Osteocyte (in vitro differentiated cells): ENCODE measurements around the gene FBXO48. TPM values are rescaled to one million over a fixed set of nuclear protein-coding genes. Genes with fewer than 3 reads are reported as not detected.
A peak's percentile ranks its signal among the peaks of the same experiment; 100 is the strongest.
"Not testable (repeated sequence)": the region's sequence is repeated elsewhere in the genome, so short reads cannot be mapped to it uniquely, and the experiment has no call there.

Experiments used
- DNase-seq: peaks from one replicate; pipeline ENCODE4 v3.0.0; 2021; ENCODE audit warnings: mixed read lengths; ENCODE audit not compliant: unreplicated experiment; ENCODE audit errors: extremely low spot score
- H3K27ac Mint-ChIP-seq: one replicate; pipeline ENCODE4 v1.8.0; 2021; ENCODE audit warnings: mild to moderate bottlenecking, mixed read lengths; ENCODE audit not compliant: unreplicated experiment
- H3K27me3 Mint-ChIP-seq: one replicate; pipeline ENCODE4 v1.8.0; 2021; ENCODE audit warnings: mixed read lengths; ENCODE audit not compliant: unreplicated experiment
- H3K36me3 Mint-ChIP-seq: one replicate; pipeline ENCODE4 v1.8.0; 2021; ENCODE audit warnings: mixed read lengths; ENCODE audit not compliant: unreplicated experiment
- H3K4me1 Mint-ChIP-seq: one replicate; pipeline ENCODE4 v1.8.0; 2021; ENCODE audit warnings: mixed read lengths; ENCODE audit not compliant: unreplicated experiment
- H3K4me3 Mint-ChIP-seq: one replicate; pipeline ENCODE4 v1.8.0; 2021; ENCODE audit warnings: mild to moderate bottlenecking, moderate library complexity, mixed read lengths; ENCODE audit not compliant: unreplicated experiment
- H3K9me3 Mint-ChIP-seq: one replicate; pipeline ENCODE4 v1.8.0; 2021; ENCODE audit warnings: mixed read lengths; ENCODE audit not compliant: unreplicated experiment
- total RNA-seq: library from RNA; stranded (reverse); gene quantifications from 2 replicates; pipeline ENCODE4 v1.2.1, GENCODE V29; 2021
- TF ChIP-seq, protein P1 (sequence below): fragments of 200-600 bp; sonication (generic); IDR thresholded peaks from 2 replicates; pipeline ENCODE4 v1.5.0; 2021; ENCODE audit warnings: antibody characterized with exemption, mild to moderate bottlenecking, moderate library complexity

The FBXO48 gene
- total RNA-seq, 1 donor from 2014 or later: 0.81 TPM

DNA sequence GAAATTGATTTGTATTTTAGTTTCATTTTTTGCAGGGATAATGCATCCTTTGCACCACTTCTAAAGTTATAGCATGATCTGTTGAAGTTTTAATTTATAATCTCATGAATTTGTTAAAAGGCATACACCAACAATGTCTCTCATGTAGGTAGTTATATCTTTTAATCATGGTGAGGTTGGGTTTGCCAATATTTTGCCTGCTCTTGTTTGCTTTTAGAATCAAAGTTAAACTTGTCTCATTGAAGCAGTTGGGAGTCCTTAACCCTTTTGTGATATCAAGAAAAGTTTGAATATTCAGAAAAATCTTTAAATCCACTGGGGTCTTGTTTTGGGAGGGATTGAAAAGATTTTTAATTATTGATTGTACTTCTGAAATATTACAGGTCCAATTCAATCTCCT is 32.0 kb upstream of the FBXO48 start:
- peaks cover 11% of the 10 kb centered on the region for H3K36me3 Mint-ChIP-seq
- H3K27me3 Mint-ChIP-seq: no peaks in the 10 kb centered on the region
- H3K4me1 Mint-ChIP-seq: no peaks in the 10 kb centered on the region
- no peak overlapping the region for H3K27ac Mint-ChIP-seq
- no peak overlapping the region for H3K4me3 Mint-ChIP-seq
- no peak for DNase-seq
- TF ChIP-seq, protein P1, sequence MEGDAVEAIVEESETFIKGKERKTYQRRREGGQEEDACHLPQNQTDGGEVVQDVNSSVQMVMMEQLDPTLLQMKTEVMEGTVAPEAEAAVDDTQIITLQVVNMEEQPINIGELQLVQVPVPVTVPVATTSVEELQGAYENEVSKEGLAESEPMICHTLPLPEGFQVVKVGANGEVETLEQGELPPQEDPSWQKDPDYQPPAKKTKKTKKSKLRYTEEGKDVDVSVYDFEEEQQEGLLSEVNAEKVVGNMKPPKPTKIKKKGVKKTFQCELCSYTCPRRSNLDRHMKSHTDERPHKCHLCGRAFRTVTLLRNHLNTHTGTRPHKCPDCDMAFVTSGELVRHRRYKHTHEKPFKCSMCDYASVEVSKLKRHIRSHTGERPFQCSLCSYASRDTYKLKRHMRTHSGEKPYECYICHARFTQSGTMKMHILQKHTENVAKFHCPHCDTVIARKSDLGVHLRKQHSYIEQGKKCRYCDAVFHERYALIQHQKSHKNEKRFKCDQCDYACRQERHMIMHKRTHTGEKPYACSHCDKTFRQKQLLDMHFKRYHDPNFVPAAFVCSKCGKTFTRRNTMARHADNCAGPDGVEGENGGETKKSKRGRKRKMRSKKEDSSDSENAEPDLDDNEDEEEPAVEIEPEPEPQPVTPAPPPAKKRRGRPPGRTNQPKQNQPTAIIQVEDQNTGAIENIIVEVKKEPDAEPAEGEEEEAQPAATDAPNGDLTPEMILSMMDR: no peak
- H3K9me3 Mint-ChIP-seq: peaks cover 6% of the 10 kb centered on the region

DNA sequence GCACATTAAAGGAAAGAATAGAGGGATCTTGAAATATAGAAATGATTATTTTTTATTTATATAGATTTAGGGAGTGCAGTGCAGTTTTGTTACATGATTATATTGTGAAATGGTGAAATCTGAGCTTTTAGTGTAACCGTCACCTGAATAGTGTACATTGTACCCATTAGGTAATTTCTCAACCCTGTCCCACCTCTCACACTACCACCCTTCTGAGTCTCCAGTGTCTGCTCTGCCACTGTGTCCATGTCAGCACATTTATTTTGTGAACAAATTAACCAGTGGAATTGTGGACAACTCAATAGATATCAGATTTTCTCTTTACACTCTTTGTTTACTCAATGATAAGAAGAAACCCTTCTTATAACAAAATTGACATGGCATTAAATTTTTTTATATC is 24.5 kb upstream of the FBXO48 start:
- Mint-ChIP-seq H3K27ac (no peak overlapping the region), H3K9me3 (peaks cover 4% of the 10 kb centered on the region), H3K36me3 (peaks cover 9% of the 10 kb centered on the region), H3K27me3 (no peaks in the 10 kb centered on the region), H3K4me3 (no peak overlapping the region), H3K4me1 (peaks cover 3% of the 10 kb centered on the region)
- TF ChIP-seq, protein P1: no peak
- DNase-seq: no peak

DNA sequence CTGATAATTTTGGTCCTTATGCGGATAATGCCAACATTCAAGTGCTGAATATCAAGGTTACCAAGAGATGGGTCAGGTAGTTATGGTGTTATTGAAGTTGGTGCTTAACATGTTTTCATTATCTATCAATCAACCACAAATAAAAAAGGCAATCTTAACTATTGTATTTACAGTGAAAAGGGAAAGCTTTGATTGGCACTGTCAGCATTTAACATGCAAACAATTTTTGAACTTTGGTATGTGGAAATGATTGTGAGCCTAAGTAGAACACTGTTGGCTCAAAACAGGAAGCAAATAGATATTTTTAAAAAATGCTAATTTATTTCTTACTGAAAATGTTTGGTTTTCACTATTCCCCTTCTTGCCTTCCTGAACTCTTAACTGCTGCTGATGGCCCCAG is 22.2 kb upstream of the FBXO48 start:
- H3K4me3 Mint-ChIP-seq: no peak overlapping the region
- no peaks in the 10 kb centered on the region for H3K27me3 Mint-ChIP-seq
- peaks cover 1% of the 10 kb centered on the region for H3K36me3 Mint-ChIP-seq
- TF ChIP-seq, protein P1: no peak
- peaks cover 3% of the 10 kb centered on the region for H3K4me1 Mint-ChIP-seq
- H3K27ac Mint-ChIP-seq: no peak overlapping the region
- peaks cover 3% of the 10 kb centered on the region for H3K9me3 Mint-ChIP-seq
- DNase-seq: no peak

DNA sequence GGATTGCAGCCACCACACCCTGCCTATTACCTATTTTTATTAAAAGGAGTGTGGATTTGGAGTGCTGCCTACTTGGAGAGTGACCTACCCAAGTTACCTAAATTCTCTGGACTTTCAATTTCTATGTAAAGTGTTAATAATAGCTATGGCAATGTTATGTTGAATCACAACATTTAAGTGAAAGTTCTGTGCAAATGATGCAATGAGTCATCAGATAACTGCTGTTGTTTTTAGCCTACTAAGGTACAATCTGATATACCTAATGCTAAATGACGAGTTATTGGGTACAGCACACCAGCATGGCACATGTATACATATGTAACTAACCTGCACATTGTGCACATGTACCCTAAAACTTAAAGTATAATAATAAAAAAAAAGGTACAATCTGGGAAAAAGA is 21.5 kb upstream of the FBXO48 start:
- H3K4me1 Mint-ChIP-seq, H3K9me3 Mint-ChIP-seq, H3K36me3 Mint-ChIP-seq, H3K4me3 Mint-ChIP-seq, H3K27ac Mint-ChIP-seq, H3K27me3 Mint-ChIP-seq, DNase-seq: not testable (repeated sequence)

DNA sequence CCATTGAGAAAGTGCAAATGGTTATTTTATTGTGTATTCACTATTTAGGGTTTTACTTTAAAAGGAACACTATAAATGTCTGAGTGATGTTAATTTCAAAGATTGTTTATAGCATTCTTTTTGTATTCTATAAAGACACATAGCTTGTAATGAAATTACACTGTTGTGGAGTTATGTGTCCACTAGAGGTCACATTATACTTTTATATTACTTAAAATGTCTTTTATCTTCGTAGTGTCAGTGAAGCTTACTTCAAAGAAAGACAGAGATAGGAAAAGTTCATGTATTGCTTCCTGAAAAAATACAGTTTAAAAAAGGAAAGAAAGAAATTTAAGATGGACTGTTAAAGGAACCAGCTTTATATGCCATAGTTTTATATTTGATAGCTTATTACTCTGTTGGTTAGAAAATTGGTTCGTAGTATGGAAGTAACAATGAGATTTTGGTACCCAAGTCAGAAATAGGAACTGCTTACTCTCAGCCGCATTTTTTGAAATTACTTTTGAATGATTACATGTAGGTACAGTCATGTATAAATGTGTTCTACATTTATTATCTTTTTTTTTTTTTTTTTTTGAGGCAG is 20.8 kb upstream of the FBXO48 start:
- no peak overlapping the region for H3K27ac Mint-ChIP-seq
- TF ChIP-seq, protein P1: peak; percentile 61
- no peak for DNase-seq
- H3K27me3 Mint-ChIP-seq: no peaks in the 10 kb centered on the region
- no peaks in the 10 kb centered on the region for H3K36me3 Mint-ChIP-seq
- H3K9me3 Mint-ChIP-seq: no peaks in the 10 kb centered on the region
- peaks cover 3% of the 10 kb centered on the region for H3K4me1 Mint-ChIP-seq
- no peak overlapping the region for H3K4me3 Mint-ChIP-seq

DNA sequence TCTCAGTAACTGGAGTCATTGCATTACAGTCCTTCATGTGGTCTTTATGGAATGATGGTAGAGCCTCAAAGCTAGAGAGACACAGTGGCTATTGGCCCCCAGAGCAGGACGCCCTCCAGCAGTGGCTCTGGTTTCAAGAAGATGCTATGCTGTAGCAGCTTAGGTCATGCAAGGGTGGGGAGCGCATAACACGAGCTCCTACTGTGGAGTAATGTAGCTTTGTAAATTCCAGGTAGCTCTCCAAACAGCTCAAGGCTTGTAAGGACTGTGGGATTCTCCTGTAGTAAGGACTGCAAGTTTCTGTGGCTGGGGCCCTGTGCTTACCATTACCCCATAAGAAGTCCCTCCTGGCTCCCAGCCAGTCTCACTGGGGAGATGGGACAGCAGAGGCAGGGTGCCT is 15.9 kb upstream of the FBXO48 start:
- Mint-ChIP-seq H3K9me3 (no peaks in the 10 kb centered on the region), H3K4me1 (peaks cover 2% of the 10 kb centered on the region), H3K27me3 (no peaks in the 10 kb centered on the region), H3K4me3 (no peak overlapping the region), H3K36me3 (no peaks in the 10 kb centered on the region), H3K27ac (no peak overlapping the region)
- DNase-seq: no peak
- TF ChIP-seq, protein P1: no peak
